HEK293 (cell line): ENCODE results near the gene SLC1A2.

ENCODE experiments used
- ATF2 ChIP-seq: fragments of 450-650 bp; formaldehyde crosslinking; IDR thresholded peaks from 2 replicates; pipeline ENCODE4 v1.5.1; 2016; ENCODE audit warnings: missing biosample characterization, missing genetic modification characterization, low read depth
- CTCF ChIP-seq: fragments of 450-650 bp; formaldehyde crosslinking; IDR thresholded peaks from 2 replicates; pipeline ENCODE4 v1.5.1; 2016; ENCODE audit warnings: missing biosample characterization, missing genetic modification characterization
- REPIN1 ChIP-seq: fragments of 450-650 bp; formaldehyde crosslinking; IDR thresholded peaks from 2 replicates; pipeline ENCODE4 v1.5.1; 2017; ENCODE audit warnings: missing biosample characterization, missing genetic modification characterization, low read depth
- TCF7L2 ChIP-seq: IDR thresholded peaks from 2 replicates; pipeline ENCODE4 v1.6.1; 2011; ENCODE audit warnings: low read depth, mild to moderate bottlenecking, inconsistent platforms, low read length, moderate library complexity, borderline replicate concordance
- ZNF114 ChIP-seq: fragments of 450-650 bp; formaldehyde crosslinking; IDR thresholded peaks from 2 replicates; pipeline ENCODE4 v1.5.0; 2017; ENCODE audit warnings: missing biosample characterization, missing genetic modification characterization
- ZNF157 ChIP-seq: fragments of 450-650 bp; formaldehyde crosslinking; IDR thresholded peaks from 2 replicates; pipeline ENCODE4 v1.5.1; 2016; ENCODE audit warnings: missing biosample characterization, missing genetic modification characterization
- ZNF169 ChIP-seq: fragments of 450-650 bp; formaldehyde crosslinking; IDR thresholded peaks from 2 replicates; pipeline ENCODE4 v1.5.1; 2016; ENCODE audit warnings: missing biosample characterization, missing genetic modification characterization
- ZNF174 ChIP-seq: fragments of 450-650 bp; formaldehyde crosslinking; IDR thresholded peaks from 2 replicates; pipeline ENCODE4 v1.5.0; 2017; ENCODE audit warnings: missing biosample characterization, mild to moderate bottlenecking, missing genetic modification characterization
- ZNF280C ChIP-seq: fragments of 450-650 bp; formaldehyde crosslinking; IDR thresholded peaks from 2 replicates; pipeline ENCODE4 v1.5.1; 2016; ENCODE audit warnings: missing biosample characterization, missing genetic modification characterization
- ZNF701 ChIP-seq: fragments of 450-650 bp; formaldehyde crosslinking; IDR thresholded peaks from 2 replicates; pipeline ENCODE4 v1.5.1; 2016; ENCODE audit warnings: missing biosample characterization, missing genetic modification characterization
- ZNF768 ChIP-seq: fragments of 450-650 bp; formaldehyde crosslinking; IDR thresholded peaks from 2 replicates; pipeline ENCODE4 v1.5.1; 2018; ENCODE audit warnings: missing biosample characterization, mild to moderate bottlenecking, missing genetic modification characterization
- TF ChIP-seq, protein P1 (sequence below): fragments of 450-650 bp; formaldehyde crosslinking; IDR thresholded peaks from 2 replicates; pipeline ENCODE4 v1.5.1; 2016; ENCODE audit warnings: missing biosample characterization, missing genetic modification characterization
- TF ChIP-seq, protein P2 (sequence below): fragments of 450-650 bp; formaldehyde crosslinking; IDR thresholded peaks from 2 replicates; pipeline ENCODE4 v1.5.1; 2016; ENCODE audit warnings: missing biosample characterization, missing genetic modification characterization

DNA sequence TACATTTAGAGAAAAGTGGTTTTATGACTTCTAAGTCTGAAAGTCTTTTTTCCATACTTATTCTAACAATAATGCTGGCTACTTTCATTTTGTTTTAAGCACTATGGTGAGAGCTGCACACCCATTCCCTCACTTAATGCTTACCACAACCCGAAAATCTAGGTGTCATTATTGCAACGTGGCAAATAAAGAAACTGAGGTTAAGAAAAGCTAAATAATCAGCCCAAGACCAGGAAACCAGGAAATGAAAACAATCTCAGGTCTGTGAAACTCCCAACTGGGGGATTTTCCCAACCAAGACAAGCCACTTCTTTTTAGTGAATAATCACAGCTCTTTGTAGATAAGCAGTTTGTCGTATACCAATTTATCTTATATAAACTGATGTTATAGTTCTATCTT is 126.3 kb downstream of the SLC1A2 start:
- TF ChIP-seq ZNF280C (tag by site-specific recombination) (no peak), ZNF768 (tag by site-specific recombination) (no peak), ATF2 (tag by site-specific recombination) (no peak), ZNF169 (tag by site-specific recombination) (no peak), ZNF174 (no peak), CTCF (tag by site-specific recombination) (no peak), ZNF114 (no peak), TCF7L2 (no peak), REPIN1 (tag by site-specific recombination) (no peak), ZNF157 (tag by site-specific recombination) (no peak), ZNF701 (tag by site-specific recombination) (no peak)
- TF ChIP-seq, protein P1, sequence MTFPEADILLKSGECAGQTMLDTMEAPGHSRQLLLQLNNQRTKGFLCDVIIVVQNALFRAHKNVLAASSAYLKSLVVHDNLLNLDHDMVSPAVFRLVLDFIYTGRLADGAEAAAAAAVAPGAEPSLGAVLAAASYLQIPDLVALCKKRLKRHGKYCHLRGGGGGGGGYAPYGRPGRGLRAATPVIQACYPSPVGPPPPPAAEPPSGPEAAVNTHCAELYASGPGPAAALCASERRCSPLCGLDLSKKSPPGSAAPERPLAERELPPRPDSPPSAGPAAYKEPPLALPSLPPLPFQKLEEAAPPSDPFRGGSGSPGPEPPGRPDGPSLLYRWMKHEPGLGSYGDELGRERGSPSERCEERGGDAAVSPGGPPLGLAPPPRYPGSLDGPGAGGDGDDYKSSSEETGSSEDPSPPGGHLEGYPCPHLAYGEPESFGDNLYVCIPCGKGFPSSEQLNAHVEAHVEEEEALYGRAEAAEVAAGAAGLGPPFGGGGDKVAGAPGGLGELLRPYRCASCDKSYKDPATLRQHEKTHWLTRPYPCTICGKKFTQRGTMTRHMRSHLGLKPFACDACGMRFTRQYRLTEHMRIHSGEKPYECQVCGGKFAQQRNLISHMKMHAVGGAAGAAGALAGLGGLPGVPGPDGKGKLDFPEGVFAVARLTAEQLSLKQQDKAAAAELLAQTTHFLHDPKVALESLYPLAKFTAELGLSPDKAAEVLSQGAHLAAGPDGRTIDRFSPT = no peak
- TF ChIP-seq, protein P2, sequence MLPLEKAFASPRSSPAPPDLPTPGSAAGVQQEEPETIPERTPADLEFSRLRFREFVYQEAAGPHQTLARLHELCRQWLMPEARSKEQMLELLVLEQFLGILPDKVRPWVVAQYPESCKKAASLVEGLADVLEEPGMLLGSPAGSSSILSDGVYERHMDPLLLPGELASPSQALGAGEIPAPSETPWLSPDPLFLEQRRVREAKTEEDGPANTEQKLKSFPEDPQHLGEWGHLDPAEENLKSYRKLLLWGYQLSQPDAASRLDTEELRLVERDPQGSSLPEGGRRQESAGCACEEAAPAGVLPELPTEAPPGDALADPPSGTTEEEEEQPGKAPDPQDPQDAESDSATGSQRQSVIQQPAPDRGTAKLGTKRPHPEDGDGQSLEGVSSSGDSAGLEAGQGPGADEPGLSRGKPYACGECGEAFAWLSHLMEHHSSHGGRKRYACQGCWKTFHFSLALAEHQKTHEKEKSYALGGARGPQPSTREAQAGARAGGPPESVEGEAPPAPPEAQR (tag by site-specific recombination) = no peak
